Panc1 (cell line): ENCODE data around the gene CLEC4M.

ENCODE experiments used
- CTCF ChIP-seq: fragments of 450-650 bp; IDR thresholded peaks from 2 replicates; pipeline ENCODE4 v1.5.1; 2017; ENCODE audit warnings: mild to moderate bottlenecking
- POLR2AphosphoS5 ChIP-seq: IDR thresholded peaks from 2 replicates; pipeline ENCODE4 v1.6.1; 2012; ENCODE audit warnings: mild to moderate bottlenecking, low read depth, low read length, moderate library complexity
- TCF7L2 ChIP-seq: IDR thresholded peaks from 2 replicates; pipeline ENCODE4 v1.6.1; 2011; ENCODE audit warnings: mild to moderate bottlenecking, low read depth, low read length, inconsistent platforms

GRCh38 chr19:7725791-7726190 lies 37.3 kb upstream of the CLEC4M start:
- TF ChIP-seq CTCF (no peak), POLR2AphosphoS5 (no peak), TCF7L2 (no peak)
